GM19397 (cell line): ENCODE results near the gene IL22RA1.

Source experiments
- ATAC-seq: cut with Tn5 transposase; IDR thresholded peaks from one replicate; pipeline ENCODE4 v1.9.1; 2021; ENCODE audit warnings: mild to moderate bottlenecking, moderate library complexity; ENCODE audit not compliant: unreplicated experiment

The IL22RA1 gene

DNA sequence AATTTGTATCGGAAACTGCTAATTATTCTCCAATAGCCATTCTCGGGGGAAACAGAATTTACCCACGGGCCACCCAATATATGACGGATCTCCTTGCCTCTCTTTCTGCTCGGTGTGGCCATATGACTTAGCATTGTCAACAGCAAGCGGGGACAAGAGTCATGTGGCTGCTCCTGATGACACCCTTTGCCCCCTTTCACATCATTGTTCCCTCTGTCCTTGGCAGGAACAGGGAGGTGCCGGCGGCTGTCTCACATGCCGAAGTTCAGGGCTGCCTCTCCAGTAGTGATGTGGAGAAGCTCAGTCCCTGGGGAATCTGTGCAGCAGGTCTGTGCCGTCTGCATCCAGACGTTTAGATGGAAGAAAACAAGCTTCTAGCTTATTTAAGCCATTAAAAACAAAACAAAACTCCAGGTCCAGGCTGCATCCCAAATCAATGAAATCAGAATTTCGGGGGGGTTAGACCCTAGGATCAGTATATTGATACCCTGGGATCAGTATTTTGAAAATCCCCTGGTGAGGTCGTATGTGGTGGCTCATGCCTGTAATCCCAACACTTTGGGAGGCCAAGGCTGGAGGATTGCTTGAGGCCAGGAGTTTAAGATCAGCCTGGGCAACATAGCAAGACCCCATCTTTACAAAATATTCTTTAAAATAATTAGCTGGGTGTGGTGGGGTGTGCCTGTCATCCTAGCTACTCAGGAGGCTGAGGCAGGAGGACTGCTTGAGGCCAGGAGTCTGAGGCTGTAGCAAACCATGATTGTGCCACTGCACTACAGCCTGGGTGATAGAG, 41.8 kb downstream of the IL22RA1 start:
- no peak for ATAC-seq

GRCh38 chr1:24098943-24099638, 43.8 kb downstream of the IL22RA1 start:
- ATAC-seq, result no peak

GRCh38 chr1:24098102-24098501, 44.8 kb downstream of the IL22RA1 start:
- no peak for ATAC-seq

DNA sequence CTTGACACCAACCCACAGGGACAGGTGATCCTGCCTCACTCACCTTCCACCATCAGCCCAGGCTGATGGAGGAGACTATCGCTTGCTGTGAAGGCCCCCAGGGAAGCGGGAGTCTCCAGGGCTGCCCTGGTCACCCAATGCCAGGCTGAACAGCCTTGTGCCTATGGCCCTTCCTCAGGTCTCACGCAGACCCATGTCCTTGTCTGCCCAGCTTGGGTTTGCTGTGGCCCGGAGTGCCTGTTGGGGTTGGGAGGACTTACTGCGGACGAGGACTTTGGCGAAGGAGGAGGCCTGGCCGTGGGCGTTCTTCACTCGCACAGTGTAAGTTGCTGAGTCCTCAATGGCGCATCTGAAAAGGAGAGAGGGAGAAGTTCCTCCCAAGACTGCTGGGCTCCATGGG, 45.3 kb downstream of the IL22RA1 start:
- no peak for ATAC-seq

DNA sequence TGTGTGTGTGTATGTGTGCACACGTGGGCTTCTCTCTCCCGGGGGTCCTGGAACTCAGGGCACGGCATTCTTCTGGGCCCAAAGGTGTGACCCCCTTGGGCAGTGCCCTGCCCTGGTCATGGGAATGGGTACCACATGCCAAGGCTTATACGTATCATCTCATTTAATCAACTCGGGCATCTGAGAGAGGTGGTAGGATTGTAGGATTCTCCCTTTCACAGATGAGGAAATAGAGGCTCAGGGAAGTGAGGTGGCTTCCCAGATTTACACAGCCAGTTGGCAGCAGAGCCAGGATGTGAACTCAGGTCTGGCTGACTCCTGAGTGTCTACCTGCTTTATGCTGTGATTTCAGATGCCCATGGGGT, 46.2 kb downstream of the IL22RA1 start:
- no peak for ATAC-seq

- no peak for ATAC-seq
These were observed 46.8 kb downstream of the IL22RA1 start for GRCh38 chr1:24096009-24096738.

- ATAC-seq, result no peak
These were observed 47.6 kb downstream of the IL22RA1 start for GRCh38 chr1:24095140-24095859.

DNA sequence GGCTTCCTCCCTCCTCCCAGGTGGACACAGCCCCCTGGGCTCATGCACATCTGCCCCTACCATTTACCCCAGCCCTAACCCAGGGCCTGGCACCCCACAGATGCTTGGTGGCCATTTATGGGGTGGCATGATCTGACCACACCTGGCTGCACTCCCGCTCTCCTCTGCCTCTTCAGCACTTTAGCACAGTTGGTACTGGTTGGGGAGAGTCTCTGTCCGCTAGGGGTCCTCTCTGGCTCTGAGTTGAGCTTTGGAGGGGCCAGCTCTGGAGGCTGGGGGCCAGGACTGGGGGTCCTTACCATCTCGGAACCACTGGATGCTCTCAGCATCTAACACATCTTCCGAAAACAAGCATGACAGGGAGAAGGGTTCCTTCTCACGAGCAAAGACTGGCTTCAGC, 48.4 kb downstream of the IL22RA1 start:
- ATAC-seq, result no peak

- no peak for ATAC-seq
These were observed 49.2 kb downstream of the IL22RA1 start for GRCh38 chr1:24093732-24094131.

DNA sequence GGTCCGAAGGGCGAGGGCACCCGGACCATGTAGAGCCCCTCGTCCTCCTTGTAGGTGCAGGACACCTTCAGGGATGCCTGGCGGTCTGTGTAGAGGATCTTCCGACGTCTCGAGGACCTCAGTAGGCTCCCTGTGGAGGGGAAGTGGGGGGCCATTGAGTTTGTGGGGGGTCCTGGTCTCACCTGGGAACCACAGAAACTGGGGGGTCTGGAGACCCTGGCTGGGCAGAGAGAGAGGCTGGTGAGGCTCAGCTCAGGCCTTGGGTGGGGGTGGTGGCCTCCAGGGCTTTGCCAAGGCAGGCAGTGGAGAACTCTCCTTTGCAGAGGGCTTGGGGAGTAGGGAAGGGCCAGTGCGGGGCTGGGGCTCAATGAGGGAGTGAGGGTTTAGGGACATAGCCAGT, 50.0 kb downstream of the IL22RA1 start:
- ATAC-seq, result no peak

- no peak for ATAC-seq
These were observed 50.9 kb downstream of the IL22RA1 start for GRCh38 chr1:24091971-24092482.

DNA sequence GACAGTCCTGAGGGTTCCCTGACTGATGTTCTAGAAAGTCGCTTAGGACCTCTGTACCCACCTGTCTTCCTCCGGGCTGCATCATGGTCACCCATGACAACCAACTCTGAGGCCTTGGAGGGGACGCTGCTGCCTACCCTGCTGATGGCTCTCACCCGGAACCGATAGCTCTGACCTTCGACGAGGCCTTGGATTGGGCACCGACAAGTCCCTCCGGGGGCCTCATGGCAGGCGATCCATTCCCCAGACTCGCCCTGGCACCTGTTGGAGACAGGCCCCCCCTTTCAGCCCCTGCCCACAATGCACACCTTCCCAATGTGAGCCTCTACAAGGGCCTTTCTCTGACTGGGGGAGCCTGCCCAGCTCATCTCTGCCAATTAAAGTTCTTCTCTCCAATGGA, 52.2 kb downstream of the IL22RA1 start:
- ATAC-seq, result no peak

- ATAC-seq, result no peak
These were observed 53.0 kb downstream of the IL22RA1 start for GRCh38 chr1:24089743-24090555.

GRCh38 chr1:24089027-24089742, 53.8 kb downstream of the IL22RA1 start:
- ATAC-seq, result no peak

DNA sequence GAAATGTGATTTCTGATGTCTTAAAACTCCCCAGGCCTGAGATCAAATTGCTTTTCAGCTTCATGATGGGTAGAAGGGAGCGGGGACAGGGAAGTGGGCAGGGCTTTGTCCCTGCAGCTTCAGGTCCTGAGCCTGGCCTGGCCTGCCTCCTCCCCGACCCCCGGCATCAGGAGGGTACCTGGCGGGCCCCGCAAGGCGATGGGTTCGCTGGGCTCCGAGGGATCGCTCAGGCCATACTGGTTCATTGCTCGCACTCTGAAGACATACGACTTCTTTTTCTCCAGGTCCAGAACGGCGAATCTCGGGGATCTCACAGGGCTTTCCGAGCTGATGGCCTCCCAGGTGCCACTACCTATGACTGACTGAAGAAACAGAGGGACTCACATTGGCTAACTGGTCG, 56.5 kb downstream of the IL22RA1 start:
- ATAC-seq, result no peak

DNA sequence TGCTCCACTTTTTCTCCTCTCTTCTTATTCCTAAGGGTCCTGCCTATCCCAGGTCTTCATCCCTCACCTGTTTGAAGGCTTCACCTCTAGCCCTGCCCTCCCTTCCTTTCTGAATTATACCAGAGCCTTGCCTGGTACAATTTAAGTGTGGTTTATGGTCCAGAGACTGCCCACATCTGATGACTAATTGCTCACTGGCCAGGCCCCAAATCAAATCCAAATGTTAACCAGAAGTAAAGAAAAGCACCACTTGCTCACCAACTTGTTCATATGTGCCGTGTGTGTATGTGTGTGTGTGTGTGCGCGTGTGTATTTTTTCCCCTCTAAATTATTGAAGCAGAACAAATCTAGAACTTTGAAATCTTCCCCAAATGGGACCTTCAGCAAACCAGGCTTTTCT, 57.4 kb downstream of the IL22RA1 start:
- no peak for ATAC-seq

DNA sequence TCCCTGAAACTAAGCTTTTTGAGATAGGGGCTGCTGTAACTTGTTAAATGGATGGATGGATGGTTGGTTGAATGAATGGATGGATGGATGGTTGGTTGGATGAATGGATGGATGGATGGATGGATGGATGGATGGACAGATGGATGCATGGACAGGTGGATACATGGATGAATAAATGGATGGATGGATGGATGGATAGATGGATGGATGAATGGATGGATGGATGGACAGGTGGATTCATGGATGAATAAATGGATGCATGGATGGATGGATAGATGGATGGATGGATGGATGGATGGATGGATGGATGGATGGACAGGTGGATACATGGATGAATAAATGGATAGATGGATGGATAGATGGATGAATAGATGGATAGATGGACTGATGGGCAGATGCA, 57.9 kb downstream of the IL22RA1 start:
- no peak for ATAC-seq

- no peak for ATAC-seq
These were observed 58.9 kb downstream of the IL22RA1 start for GRCh38 chr1:24084050-24084449.

DNA sequence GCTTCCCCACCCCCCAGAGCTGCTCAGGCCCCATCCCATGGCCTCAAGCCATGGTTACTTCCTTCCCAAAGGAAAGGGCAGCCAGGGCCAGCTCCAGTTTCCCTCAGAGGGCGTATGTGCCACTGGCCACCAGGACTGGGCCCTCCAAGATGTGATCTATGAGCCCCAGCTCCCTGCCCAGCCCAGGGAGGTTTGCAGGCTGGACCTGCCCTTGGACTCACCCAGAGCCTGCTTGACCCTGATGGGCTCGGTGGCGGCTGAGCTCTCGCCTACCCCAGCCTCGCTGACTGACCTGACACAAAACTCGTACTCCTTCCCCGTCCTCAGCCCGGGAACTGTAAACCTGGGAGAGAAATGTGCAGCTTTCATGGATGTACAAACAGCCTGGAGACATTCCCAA, 60.6 kb downstream of the IL22RA1 start:
- ATAC-seq, result no peak

DNA sequence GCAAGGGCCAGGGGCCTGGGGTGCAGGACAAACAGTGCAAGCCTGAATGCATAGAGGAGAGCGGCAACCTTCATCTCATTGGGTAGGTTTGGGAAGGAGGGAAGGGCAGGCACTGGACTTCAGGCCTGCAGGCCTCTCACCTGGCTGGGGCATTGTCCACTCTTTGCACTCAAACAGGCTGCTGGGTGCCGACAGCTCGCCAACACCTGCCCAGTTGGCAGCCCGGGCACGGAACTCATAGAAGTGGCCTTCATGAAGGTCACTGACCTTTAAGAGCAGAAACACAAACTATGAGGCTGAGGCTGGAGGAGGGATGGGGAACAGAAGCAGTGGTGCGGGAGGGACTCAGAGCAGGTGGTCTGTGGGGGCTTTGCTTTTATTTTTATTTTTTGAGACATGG, 61.8 kb downstream of the IL22RA1 start:
- no peak for ATAC-seq
